Measurements from ENCODE around the gene CA9. TPM values are rescaled to one million over a fixed set of nuclear protein-coding genes. Genes with fewer than 3 reads are reported as not detected.
A peak's percentile ranks its signal among the peaks of the same experiment; 100 is the strongest.

Gene CA9
- total RNA-seq, 1 experiment from 2014 or later: 6.6 TPM

DNA sequence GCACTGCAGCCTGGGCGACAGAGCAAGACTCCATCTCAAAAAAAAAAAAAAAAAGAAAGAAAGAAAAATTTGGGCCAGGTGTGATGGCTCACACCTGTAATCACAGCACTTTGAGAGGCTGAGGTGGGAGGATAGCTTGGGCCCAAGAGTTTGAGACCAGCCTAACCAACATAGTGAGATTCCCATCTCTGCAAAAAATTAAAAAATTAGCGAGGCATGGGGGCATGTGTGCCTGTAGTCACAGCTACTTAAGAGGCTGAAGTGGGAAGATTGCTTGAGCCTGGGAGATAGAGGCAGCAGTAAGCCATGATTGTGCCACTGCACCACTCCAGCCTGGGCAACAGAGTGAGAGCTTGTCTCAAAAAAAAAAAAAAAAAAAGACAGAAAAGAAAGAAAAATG, 20.1 kb upstream of the CA9 start:
- no peak overlapping the region for H2AFZ ChIP-seq
- H3K79me2 ChIP-seq (ENCODE audit: low read depth): no peaks in the 10 kb centered on the region
- H3K4me3 ChIP-seq: no peak overlapping the region
- intact Hi-C loops (cut with micrococcal nuclease; ENCODE audit: unreplicated experiment): no loop called here
- no peak for DNase-seq
- TF ChIP-seq, protein P1, sequence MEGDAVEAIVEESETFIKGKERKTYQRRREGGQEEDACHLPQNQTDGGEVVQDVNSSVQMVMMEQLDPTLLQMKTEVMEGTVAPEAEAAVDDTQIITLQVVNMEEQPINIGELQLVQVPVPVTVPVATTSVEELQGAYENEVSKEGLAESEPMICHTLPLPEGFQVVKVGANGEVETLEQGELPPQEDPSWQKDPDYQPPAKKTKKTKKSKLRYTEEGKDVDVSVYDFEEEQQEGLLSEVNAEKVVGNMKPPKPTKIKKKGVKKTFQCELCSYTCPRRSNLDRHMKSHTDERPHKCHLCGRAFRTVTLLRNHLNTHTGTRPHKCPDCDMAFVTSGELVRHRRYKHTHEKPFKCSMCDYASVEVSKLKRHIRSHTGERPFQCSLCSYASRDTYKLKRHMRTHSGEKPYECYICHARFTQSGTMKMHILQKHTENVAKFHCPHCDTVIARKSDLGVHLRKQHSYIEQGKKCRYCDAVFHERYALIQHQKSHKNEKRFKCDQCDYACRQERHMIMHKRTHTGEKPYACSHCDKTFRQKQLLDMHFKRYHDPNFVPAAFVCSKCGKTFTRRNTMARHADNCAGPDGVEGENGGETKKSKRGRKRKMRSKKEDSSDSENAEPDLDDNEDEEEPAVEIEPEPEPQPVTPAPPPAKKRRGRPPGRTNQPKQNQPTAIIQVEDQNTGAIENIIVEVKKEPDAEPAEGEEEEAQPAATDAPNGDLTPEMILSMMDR (conservative IDR thresholded peaks at IDR 0.05): no peak
- no peak for TF ChIP-seq EZH2 (IDR thresholded peaks at IDR 0.05; ENCODE audit: low read depth)
- no peaks in the 10 kb centered on the region for H4K20me1 ChIP-seq (ENCODE audit: insufficient read depth)
- no TSS peak for BruUV-seq (replicated peaks)
- peaks cover 26% of the 10 kb centered on the region for H3K4me1 ChIP-seq (replicated peaks; ENCODE audit: insufficient read depth)
- POLR2A ChIA-PET (ENCODE audit: unreplicated experiment): interaction anchor here (0.6 kb wide), 1 partner anchor 96 kb away, joined by 7 read pairs; no protein-coding TSS in a partner anchor
- H3K36me3 ChIP-seq (ENCODE audit: low read depth): no peaks in the 10 kb centered on the region
- H3K9me3 ChIP-seq (ENCODE audit: insufficient read depth, low read depth): no peaks in the 10 kb centered on the region
- H3K27ac ChIP-seq: no peak overlapping the region
- H3K4me2 ChIP-seq: no peak overlapping the region
- no peaks in the 10 kb centered on the region for H3K27me3 ChIP-seq (ENCODE audit: insufficient read depth, low read depth)
- H3K9me2 ChIP-seq (ENCODE audit: insufficient read depth): no peaks in the 10 kb centered on the region
- CTCF ChIA-PET: interaction anchor here (0.6 kb wide), 1 partner anchor 135 kb away, joined by 4 read pairs; no protein-coding TSS in a partner anchor
- H3F3A ChIP-seq (ENCODE audit: insufficient read depth, low read depth): peaks cover 17% of the 10 kb centered on the region; the same call in 1 of the 2 replicates

GRCh38 chr9:35656348-35656747, 17.4 kb upstream of the CA9 start:
- Histone ChIP-seq H3K27me3 (ENCODE audit: insufficient read depth, low read depth) (no peaks in the 10 kb centered on the region), H3K4me2 (no peak overlapping the region), H3K27ac (no peak overlapping the region), H3K9me3 (ENCODE audit: insufficient read depth, low read depth) (no peaks in the 10 kb centered on the region), H3K9me2 (ENCODE audit: insufficient read depth) (no peaks in the 10 kb centered on the region), H3K4me1 (replicated peaks; ENCODE audit: insufficient read depth) (peaks cover 39% of the 10 kb centered on the region), H4K20me1 (ENCODE audit: insufficient read depth) (no peaks in the 10 kb centered on the region), H3F3A (ENCODE audit: insufficient read depth, low read depth) (peaks cover 32% of the 10 kb centered on the region; the same call in 1 of the 2 replicates), H2AFZ (no peak overlapping the region), H3K36me3 (ENCODE audit: low read depth) (no peaks in the 10 kb centered on the region), H3K79me2 (ENCODE audit: low read depth) (no peaks in the 10 kb centered on the region), H3K4me3 (no peak overlapping the region)
- BruUV-seq (replicated peaks): no TSS peak
- CTCF ChIA-PET: interaction anchor here (0.6 kb wide), 1 partner anchor 307 kb away, joined by 3 read pairs; no protein-coding TSS in a partner anchor
- TF ChIP-seq, protein P1 (conservative IDR thresholded peaks at IDR 0.05): no peak
- no peak for TF ChIP-seq EZH2 (IDR thresholded peaks at IDR 0.05; ENCODE audit: low read depth)
- DNase-seq: no peak
- POLR2A ChIA-PET (ENCODE audit: unreplicated experiment): interaction anchor here (1.9 kb wide), 1 partner anchor 76 kb away, joined by 28 read pairs; the partner anchor contains the start of genes CREB3 and TLN1
- intact Hi-C loops (cut with micrococcal nuclease; ENCODE audit: unreplicated experiment): loop anchor here (5.0 kb wide), 2 partner anchors 41 to 251 kb away; partner anchors contain the start of genes HRCT1 and SPAAR

GRCh38 chr9:35656831-35657545, 16.7 kb upstream of the CA9 start:
- POLR2A ChIA-PET (ENCODE audit: unreplicated experiment): interaction anchor here (0.6 to 1.9 kb wide), 2 partner anchors 9 to 75 kb away, joined by 7 to 28 read pairs; partner anchors contain the start of genes CREB3 and TLN1
- H2AFZ ChIP-seq: peak overlapping the region; percentile 78
- H3K36me3 ChIP-seq (ENCODE audit: low read depth): no peaks in the 10 kb centered on the region
- no peaks in the 10 kb centered on the region for H3K9me2 ChIP-seq (ENCODE audit: insufficient read depth)
- no peaks in the 10 kb centered on the region for H3K27me3 ChIP-seq (ENCODE audit: insufficient read depth, low read depth)
- BruUV-seq (replicated peaks): no TSS peak
- H3K79me2 ChIP-seq (ENCODE audit: low read depth): no peaks in the 10 kb centered on the region
- peak overlapping the region; percentile 94 for H3K27ac ChIP-seq
- H3K9me3 ChIP-seq (ENCODE audit: insufficient read depth, low read depth): no peaks in the 10 kb centered on the region
- no peaks in the 10 kb centered on the region for H4K20me1 ChIP-seq (ENCODE audit: insufficient read depth)
- CTCF ChIA-PET: interaction anchor here (0.5 to 0.6 kb wide), 4 partner anchors 32 to 953 kb away, joined by 3 to 6 read pairs (median 5); partner anchors contain the start of gene TPM2
- peak overlapping the region; percentile 45; the same call in 1 of the 2 replicates for H3K4me3 ChIP-seq
- TF ChIP-seq EZH2 (IDR thresholded peaks at IDR 0.05; ENCODE audit: low read depth): no peak
- TF ChIP-seq, protein P1 (conservative IDR thresholded peaks at IDR 0.05): no peak
- H3K4me1 ChIP-seq (replicated peaks; ENCODE audit: insufficient read depth): peaks cover 32% of the 10 kb centered on the region
- H3F3A ChIP-seq (ENCODE audit: insufficient read depth, low read depth): peaks cover 32% of the 10 kb centered on the region; the same call in 1 of the 2 replicates
- intact Hi-C loops (cut with micrococcal nuclease; ENCODE audit: unreplicated experiment): loop anchor here (5.0 kb wide), 2 partner anchors 40 to 250 kb away; partner anchors contain the start of genes HRCT1 and SPAAR
- H3K4me2 ChIP-seq: peak overlapping the region; percentile 80
- peak in 1 of 2 experiments; percentile 35 for DNase-seq
